ENCODE data around the gene TMEM8B. TPM values are rescaled to one million over a fixed set of nuclear protein-coding genes. Genes with fewer than 3 reads are reported as not detected.

The TMEM8B gene
- total and polyA plus RNA-seq, 2 of the 8 experiments (the other 6 are each of a cell fraction or from before 2014, with no cell fraction given), result 7.5 to 10.4 TPM

DNA sequence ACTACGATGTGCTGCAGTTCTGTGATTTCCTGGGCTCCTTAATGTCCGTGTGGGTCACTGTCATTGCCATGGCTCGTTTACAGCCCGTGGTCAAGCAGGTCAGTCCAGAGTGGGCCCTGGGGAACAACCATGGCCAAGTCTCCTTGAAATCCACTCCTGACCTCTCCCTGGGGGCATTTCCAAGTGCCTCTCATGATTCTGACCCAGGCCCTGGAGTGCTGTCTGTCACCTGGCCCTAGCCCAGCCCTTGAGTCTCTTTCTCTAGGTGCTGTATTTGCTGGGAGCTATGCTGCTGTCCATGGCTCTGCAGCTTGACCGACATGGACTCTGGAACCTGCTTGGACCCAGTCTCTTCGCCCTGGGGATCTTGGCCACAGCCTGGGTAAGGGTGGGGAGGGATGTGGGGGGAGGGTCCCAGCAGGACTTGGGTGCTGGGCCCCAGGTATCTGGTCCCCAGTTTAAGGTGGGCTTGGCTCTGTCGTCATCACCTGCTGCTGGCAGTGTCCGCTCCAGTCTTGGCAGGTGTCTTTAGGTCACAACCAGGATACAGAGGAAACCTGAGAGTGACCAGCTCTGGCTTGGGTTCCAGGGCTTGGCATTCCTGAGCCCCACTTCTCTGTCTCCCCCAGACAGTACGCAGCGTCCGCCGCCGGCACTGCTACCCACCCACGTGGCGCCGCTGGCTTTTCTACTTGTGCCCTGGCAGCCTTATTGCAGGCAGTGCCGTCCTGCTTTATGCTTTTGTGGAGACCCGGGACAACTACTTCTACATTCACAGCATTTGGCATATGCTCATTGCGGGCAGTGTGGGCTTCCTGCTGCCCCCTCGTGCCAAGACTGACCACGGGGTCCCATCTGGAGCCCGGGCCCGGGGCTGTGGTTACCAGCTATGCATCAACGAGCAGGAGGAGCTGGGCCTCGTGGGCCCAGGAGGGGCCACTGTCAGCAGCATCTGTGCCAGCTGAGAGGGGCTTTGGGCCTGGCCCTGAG lies 24.1 kb downstream of the TMEM8B start:
- ChIA-PET POLR2A (ENCODE audit: partially characterized antibody) (interaction anchor here (1.3 kb wide), 1 partner anchor 8 kb away, joined by 3 read pairs; no protein-coding TSS in a partner anchor), CTCF (ENCODE audit: partially characterized antibody) (interaction anchor here (1.1 to 2.2 kb wide), 3 partner anchors 7 to 18 kb away, joined by 5 to 7 read pairs (median 6); no protein-coding TSS in a partner anchor)
- no peak overlapping the region for H3K23ac ChIP-seq (ENCODE audit: insufficient read length)
- peak overlapping the region; percentile 17; the same call in 1 of the 2 replicates for H4K8ac ChIP-seq (ENCODE audit: extremely low read depth, insufficient read depth, low read length)
- no peaks in the 10 kb centered on the region for H3K23me2 ChIP-seq (ENCODE audit: low read depth, low read length)
- H3K79me2 ChIP-seq (ENCODE audit: control insufficient read depth in 1 of 2, insufficient read depth in 2 of 2, low read length in 2 of 2), result no peaks in the 10 kb centered on the region
- H3K4me1 ChIP-seq (replicated peaks in 1 of 4; ENCODE audit: control insufficient read depth in 3 of 4, insufficient read depth in 4 of 4, low read length in 3 of 4), result no peaks in the 10 kb centered on the region
- no peaks in the 10 kb centered on the region for H4K20me1 ChIP-seq (replicated peaks in 1 of 2; ENCODE audit: control insufficient read depth in 1 of 2, insufficient read depth in 2 of 2, low read length in 2 of 2)
- DNase-seq (ENCODE audit: low read depth in 1 of 2, low spot score in 2 of 2), result peak in 1 of 2 experiments; percentile 39
- peaks cover 0 to 4% (median 1%) of the 10 kb centered on the region in 4 experiments; a peak in 2 of 8 replicates for H3K36me3 ChIP-seq (ENCODE audit: control insufficient read depth in 2 of 4, insufficient read depth in 4 of 4, low read length in 3 of 4)
- H2BK20ac ChIP-seq (ENCODE audit: low read length), result no peak overlapping the region
- H3K4me3 ChIP-seq (ENCODE audit: extremely low read depth in 1 of 4, insufficient read depth in 2 of 4, low read depth in 3 of 4, low read length in 4 of 4), result no peak overlapping the region
- no peak overlapping the region for H3K4me2 ChIP-seq (ENCODE audit: insufficient read depth in 1 of 2, low read depth in 2 of 2, low read length in 2 of 2)
- no peak overlapping the region for H3K18ac ChIP-seq (ENCODE audit: extremely low read depth, low read length)
- no peak overlapping the region for H3K27ac ChIP-seq (ENCODE audit: low read depth, low read length)
- 89% methylated on average over 25 of the region's 25 CpGs; no CpG with 5 or more reads in 1 of the 2 experiments for WGBS, 2 experiments (ENCODE audit: extremely low coverage in 1 of 2, insufficient coverage in 1 of 2, insufficient read length in 1 of 2, insufficient replicate concordance in 2 of 2, low coverage in 1 of 2, low lambda C conversion rate in 2 of 2, missing lambda C conversion rate in 1 of 2)
- H2BK5ac ChIP-seq (ENCODE audit: low read depth, low read length), result no peak overlapping the region
- no peak overlapping the region for H3K14ac ChIP-seq (ENCODE audit: insufficient read length)
- H3K79me1 ChIP-seq (ENCODE audit: low read depth, low read length), result no peaks in the 10 kb centered on the region
- H4K5ac ChIP-seq (ENCODE audit: insufficient read length, low read depth, low read length), result no peak overlapping the region
- no peak overlapping the region for H2BK120ac ChIP-seq (replicated peaks; ENCODE audit: low read depth, low read length)
- no peak overlapping the region for H3K9ac ChIP-seq (replicated peaks in 1 of 4; ENCODE audit: extremely low read depth in 1 of 4, low read depth in 3 of 4, low read length in 3 of 4)
- no peaks in the 10 kb centered on the region for H3K9me3 ChIP-seq (ENCODE audit: insufficient read depth in 2 of 2, low read depth in 1 of 2, low read length in 1 of 2)
- no peak overlapping the region for H2BK15ac ChIP-seq (ENCODE audit: low read length)
- no peak overlapping the region for H2BK12ac ChIP-seq (ENCODE audit: low read depth, low read length)
- no peak for TF ChIP-seq TCF12 (IDR thresholded peaks at IDR 0.05; ENCODE audit: low read depth, low read length)
- H4K91ac ChIP-seq (replicated peaks; ENCODE audit: insufficient read length, low read length), result no peak overlapping the region
- no peaks in the 10 kb centered on the region for H3K27me3 ChIP-seq (replicated peaks in 1 of 4; ENCODE audit: control insufficient read depth in 3 of 4, extremely low read depth in 1 of 4, insufficient read depth in 3 of 4, low read length in 3 of 4)
- H3K4ac ChIP-seq (replicated peaks; ENCODE audit: insufficient read length, low read depth, low read length), result no peak overlapping the region
- FAIRE-seq, result no peak
- H2AK5ac ChIP-seq (ENCODE audit: low read depth, low read length), result no peak overlapping the region
- no peak overlapping the region for H2AFZ ChIP-seq (ENCODE audit: low read length)
- no peak overlapping the region for H3K56ac ChIP-seq (replicated peaks; ENCODE audit: insufficient read length, low read depth, low read length)
